Neural progenitor cell (in vitro differentiated cells): ENCODE results near the gene RPL5.

Experiments
- CTCF ChIP-seq: fragments of 200-600 bp; sonication (generic); IDR thresholded peaks from 2 replicates; pipeline ENCODE4 v1.5.1; 2017; ENCODE audit warnings: antibody characterized with exemption, mild to moderate bottlenecking
- EZH2phosphoT487 ChIP-seq: fragments of 200-600 bp; sonication (generic); IDR thresholded peaks from 2 replicates; pipeline ENCODE4 v1.6.1; 2017; ENCODE audit warnings: antibody characterized with exemption

GRCh38 chr1:92843429-92844352 lies 11.9 kb downstream of the RPL5 start:
- no peak for TF ChIP-seq CTCF
- no peak for TF ChIP-seq EZH2phosphoT487
